HG03457 (cell line): ENCODE data around the gene UBE2J2.

ENCODE experiments used
- ATAC-seq: cut with Tn5 transposase; IDR thresholded peaks from one replicate; pipeline ENCODE4 v1.9.1; 2021; ENCODE audit warnings: moderate number of reproducible peaks; ENCODE audit not compliant: unreplicated experiment

Gene UBE2J2

GRCh38 chr1:1282998-1283397 is 9.3 kb upstream of the UBE2J2 start:
- no peak for ATAC-seq

- no peak for ATAC-seq
These were observed 8.1 kb upstream of the UBE2J2 start for GRCh38 chr1:1281533-1282321.

- ATAC-seq: no peak
These were observed 7.3 kb upstream of the UBE2J2 start for GRCh38 chr1:1280782-1281481.

GRCh38 chr1:1279028-1279427 is 5.4 kb upstream of the UBE2J2 start:
- no peak for ATAC-seq

GRCh38 chr1:1278620-1279019 is 5.0 kb upstream of the UBE2J2 start:
- ATAC-seq: no peak

- ATAC-seq: no peak
These were observed 2.2 kb upstream of the UBE2J2 start for GRCh38 chr1:1275836-1276235.

GRCh38 chr1:1274931-1275431 is 1.3 kb upstream of the UBE2J2 start:
- no peak for ATAC-seq

GRCh38 chr1:1274299-1274930 is 761 bp upstream of the UBE2J2 start:
- ATAC-seq: no peak

- ATAC-seq: no peak
These were observed 494 bp downstream of the UBE2J2 start for GRCh38 chr1:1273209-1273511.

- no peak for ATAC-seq
These were observed 1.1 kb downstream of the UBE2J2 start for GRCh38 chr1:1272341-1273208.

- ATAC-seq: no peak
These were observed 2.8 kb downstream of the UBE2J2 start for GRCh38 chr1:1270813-1271212.

GRCh38 chr1:1268284-1268682 is 5.4 kb downstream of the UBE2J2 start:
- no peak for ATAC-seq

- no peak for ATAC-seq
These were observed 6.0 kb downstream of the UBE2J2 start for GRCh38 chr1:1267488-1268283.

GRCh38 chr1:1264868-1265272 is 8.8 kb downstream of the UBE2J2 start:
- no peak for ATAC-seq

GRCh38 chr1:1264026-1264425 is 9.6 kb downstream of the UBE2J2 start:
- no peak for ATAC-seq

- no peak for ATAC-seq
These were observed 10.9 kb downstream of the UBE2J2 start for GRCh38 chr1:1262758-1263157.

GRCh38 chr1:1262071-1262470 is 11.6 kb downstream of the UBE2J2 start:
- ATAC-seq: no peak

- ATAC-seq: no peak
These were observed 12.7 kb downstream of the UBE2J2 start for GRCh38 chr1:1260843-1261560.

GRCh38 chr1:1259951-1260600 is 13.6 kb downstream of the UBE2J2 start:
- ATAC-seq: no peak
